ENCODE results near the gene OR6C70. TPM values are rescaled to one million over a fixed set of nuclear protein-coding genes. Genes with fewer than 3 reads are reported as not detected.
"Not testable (repeated sequence)": the region's sequence is repeated elsewhere in the genome, so short reads cannot be mapped to it uniquely, and the experiment has no call there.

The OR6C70 gene
- total and polyA plus RNA-seq, 8 donors, result not detected

GRCh38 chr12:55469291-55469690 lies 647 bp downstream of the OR6C70 start:
- Histone ChIP-seq H3K27ac (no peak overlapping the region), H3K4me1 (no peaks in the 10 kb centered on the region), H3K27me3 (no peaks in the 10 kb centered on the region), H3K36me3 (no peaks in the 10 kb centered on the region), H3K4me3 (no peak overlapping the region), H3K9me3 (peaks cover 0 to 6% of the 10 kb centered on the region in 2 donors)
- intact Hi-C loops (cut with DNase I), result no loop called here
- DNase-seq (no peak), ATAC-seq (no peak)
- no peak for TF ChIP-seq CTCF (IDR thresholded peaks at IDR 0.05)

GRCh38 chr12:55467836-55468235 lies 2.1 kb downstream of the OR6C70 start:
- intact Hi-C loops (cut with DNase I), result no loop called here
- no peak overlapping the region for H3K27ac ChIP-seq
- H3K36me3 ChIP-seq, result no peaks in the 10 kb centered on the region
- no peak overlapping the region for H3K4me3 ChIP-seq
- ATAC-seq (no peak), DNase-seq (no peak)
- no peaks in the 10 kb centered on the region for H3K4me1 ChIP-seq
- no peak for TF ChIP-seq CTCF (IDR thresholded peaks at IDR 0.05)
- no peaks in the 10 kb centered on the region for H3K27me3 ChIP-seq
- H3K9me3 ChIP-seq, result peaks cover 0 to 7% of the 10 kb centered on the region in 2 donors

GRCh38 chr12:55464926-55465325 lies 5.0 kb downstream of the OR6C70 start:
- H3K4me1 ChIP-seq; H3K36me3 ChIP-seq; ATAC-seq; H3K27ac ChIP-seq; H3K27me3 ChIP-seq; H3K9me3 ChIP-seq; H3K4me3 ChIP-seq; intact Hi-C loops (cut with DNase I); DNase-seq: not testable (repeated sequence)

GRCh38 chr12:55448825-55449224 lies 21.1 kb downstream of the OR6C70 start:
- intact Hi-C loops (cut with DNase I), result no loop called here
- Histone ChIP-seq H3K4me1 (no peaks in the 10 kb centered on the region), H3K4me3 (no peak overlapping the region), H3K36me3 (no peaks in the 10 kb centered on the region), H3K27ac (no peak overlapping the region), H3K9me3 (no peaks in the 10 kb centered on the region), H3K27me3 (no peaks in the 10 kb centered on the region)
- no peak for TF ChIP-seq CTCF (IDR thresholded peaks at IDR 0.05)
- no peak for ATAC-seq
- DNase-seq, result no peak

GRCh38 chr12:55446326-55446725 lies 23.6 kb downstream of the OR6C70 start:
- Histone ChIP-seq H3K9me3 (peaks cover 0 to under 1% of the 10 kb centered on the region in 2 donors), H3K27me3 (no peaks in the 10 kb centered on the region), H3K4me3 (no peak overlapping the region), H3K4me1 (no peaks in the 10 kb centered on the region), H3K36me3 (no peaks in the 10 kb centered on the region), H3K27ac (no peak overlapping the region)
- intact Hi-C loops (cut with DNase I), result no loop called here
- peak in 1 of 4 donors; percentile 41 for DNase-seq
- TF ChIP-seq CTCF (IDR thresholded peaks at IDR 0.05), result no peak
- no peak for ATAC-seq

GRCh38 chr12:55445357-55445756 lies 24.6 kb downstream of the OR6C70 start:
- no peak overlapping the region for H3K4me3 ChIP-seq
- DNase-seq (no peak), ATAC-seq (no peak)
- H3K4me1 ChIP-seq, result no peaks in the 10 kb centered on the region
- peaks cover 0 to 10% of the 10 kb centered on the region in 2 donors for H3K9me3 ChIP-seq
- no peaks in the 10 kb centered on the region for H3K36me3 ChIP-seq
- intact Hi-C loops (cut with DNase I), result no loop called here
- no peak overlapping the region for H3K27ac ChIP-seq
- no peak for TF ChIP-seq CTCF (IDR thresholded peaks at IDR 0.05)
- no peaks in the 10 kb centered on the region for H3K27me3 ChIP-seq
